Muscle of arm (tissue), 12 donors: ENCODE results near the gene THEM5. TPM values are rescaled to one million over a fixed set of nuclear protein-coding genes. Genes with fewer than 3 reads are reported as not detected.

Experiments
- DNase-seq: peaks from one replicate; pipeline ENCODE4 v3.0.0-alpha.2; 2013
- polyA plus RNA-seq, 12 donors: library from polyadenylated mRNA; unstranded; fragments of 120-200 nt; gene quantifications; one replicate each; pipeline ENCODE4 v1.2.1, GENCODE V29; 2013; ENCODE audit not compliant: insufficient read length in 12 of 12

THEM5 gene
- polyA plus RNA-seq, 12 donors, result 0.35 to 11.0 (median 0.62) TPM; not detected in 2

GRCh38 chr1:151819976-151820623, 33.4 kb downstream of the THEM5 start:
- DNase-seq, result no peak

GRCh38 chr1:151819227-151819835, 34.2 kb downstream of the THEM5 start:
- no peak for DNase-seq

- DNase-seq, result no peak
Observed at GRCh38 chr1:151817353-151817730, 36.2 kb downstream of the THEM5 start.

GRCh38 chr1:151816548-151817352, 36.8 kb downstream of the THEM5 start:
- DNase-seq, result no peak

- no peak for DNase-seq
Observed at GRCh38 chr1:151815716-151816327, 37.7 kb downstream of the THEM5 start.

GRCh38 chr1:151814971-151815545, 38.5 kb downstream of the THEM5 start:
- DNase-seq, result no peak

- no peak for DNase-seq
Observed at GRCh38 chr1:151814426-151814825, 39.1 kb downstream of the THEM5 start.

- DNase-seq, result no peak
Observed at GRCh38 chr1:151813271-151813977, 40.1 kb downstream of the THEM5 start.

- DNase-seq, result no peak
Observed at GRCh38 chr1:151811181-151811580, 42.3 kb downstream of the THEM5 start.

- DNase-seq, result no peak
Observed at GRCh38 chr1:151809985-151810556, 43.4 kb downstream of the THEM5 start.

GRCh38 chr1:151809290-151809984, 44.1 kb downstream of the THEM5 start:
- no peak for DNase-seq

- DNase-seq, result no peak
Observed at GRCh38 chr1:151807766-151808165, 45.7 kb downstream of the THEM5 start.

- DNase-seq, result no peak
Observed at GRCh38 chr1:151807131-151807530, 46.4 kb downstream of the THEM5 start.

- no peak for DNase-seq
Observed at GRCh38 chr1:151806170-151806569, 47.3 kb downstream of the THEM5 start.

GRCh38 chr1:151805066-151805820, 48.3 kb downstream of the THEM5 start, which contains the start of gene LINGO4:
Gene LINGO4 (minus strand): TSS chr1:151805419. CDS start chr1:151802704, 2,715 bp downstream.
- DNase-seq, result no peak

- no peak for DNase-seq
Observed at GRCh38 chr1:151803915-151804314, 49.6 kb downstream of the THEM5 start.

- DNase-seq, result no peak
Observed at GRCh38 chr1:151803164-151803563, 50.3 kb downstream of the THEM5 start.

GRCh38 chr1:151802372-151802771, 51.1 kb downstream of the THEM5 start:
- DNase-seq, result no peak

GRCh38 chr1:151801846-151802245, 51.7 kb downstream of the THEM5 start:
- DNase-seq, result no peak
